Epidermal melanocyte (primary cell): Measurements from ENCODE around the gene CPNE2.

ENCODE experiments used
- DNase-seq: peaks from one replicate; pipeline ENCODE4 v3.0.0; 2011; ENCODE audit warnings: low spot score; ENCODE audit not compliant: insufficient read length

Gene CPNE2

DNA sequence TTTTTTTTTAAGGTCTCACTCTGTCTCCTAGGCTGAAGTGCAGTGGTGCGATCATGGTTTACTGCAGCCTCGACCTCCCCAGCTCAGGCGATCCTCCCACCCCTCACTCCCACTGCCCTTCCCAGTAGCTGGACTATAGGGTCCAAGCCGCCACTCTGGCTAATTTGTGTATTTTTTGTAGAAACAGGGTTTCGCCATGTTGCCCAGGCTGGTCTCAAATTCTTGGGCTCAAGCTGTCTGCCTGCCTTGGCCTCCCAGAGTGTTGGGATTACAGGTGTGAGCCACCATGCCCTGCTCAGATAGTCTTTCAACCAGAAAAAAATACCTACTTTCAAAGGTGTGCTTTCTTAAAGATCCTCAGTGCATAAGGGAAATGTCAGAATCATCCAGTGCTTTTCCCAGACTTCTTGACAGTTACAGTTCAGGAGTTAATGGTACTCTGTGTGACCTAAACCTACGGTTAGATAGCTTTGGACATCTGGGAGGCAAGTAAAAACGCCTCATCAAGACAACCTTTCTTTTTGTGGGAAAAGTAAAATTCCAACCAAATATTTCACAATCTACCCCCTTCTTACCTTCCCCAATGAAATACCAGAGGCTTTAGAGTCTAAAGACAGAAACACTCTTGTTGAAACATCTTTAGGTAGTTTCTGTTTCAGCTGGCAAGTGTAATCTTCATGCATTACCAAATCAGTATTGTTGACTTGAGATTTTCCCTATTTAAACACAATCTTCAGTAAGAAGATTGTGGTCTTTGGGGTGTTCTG, 100.5 kb downstream of the CPNE2 start:
- no peak for DNase-seq

- DNase-seq: no peak
These were observed 102.1 kb downstream of the CPNE2 start for GRCh38 chr16:57194512-57194911.

- DNase-seq: no peak
These were observed 103.9 kb downstream of the CPNE2 start for GRCh38 chr16:57196286-57196685.

DNA sequence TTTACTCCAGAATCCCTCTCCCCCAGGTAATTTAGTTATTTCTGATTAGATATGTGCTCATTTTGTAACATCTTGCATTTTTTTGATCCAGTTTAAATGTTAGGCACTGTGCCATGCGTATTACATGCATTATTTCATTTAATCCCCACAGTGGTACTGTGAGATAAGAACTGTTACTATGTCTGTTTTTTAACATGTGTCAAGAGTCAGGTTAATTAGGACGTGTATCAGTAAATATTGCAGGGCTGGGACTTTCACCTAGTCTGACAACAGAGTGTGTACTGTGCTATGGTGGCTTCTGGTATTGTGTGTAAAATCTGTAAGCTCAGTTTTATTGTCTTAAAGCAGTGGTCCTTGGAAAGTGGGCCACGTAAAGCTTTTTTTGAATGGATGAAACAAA, 104.4 kb downstream of the CPNE2 start:
- no peak for DNase-seq
